ENCODE results near the gene MMS19.

Gene MMS19

GRCh38 chr10:97462309-97462708 lies 35.9 kb downstream of the MMS19 start:
- no peak overlapping the region for H3K9ac ChIP-seq (ENCODE audit: low read length)
- no peaks in the 10 kb centered on the region for H3K27me3 ChIP-seq (ENCODE audit: low read length)
- no peaks in the 10 kb centered on the region for H4K20me1 ChIP-seq (ENCODE audit: low read depth, low read length)
- no peak overlapping the region for H3K4me2 ChIP-seq (ENCODE audit: low read depth, low read length, poor library complexity, severe bottlenecking)
- H3K27ac ChIP-seq (ENCODE audit: low read depth, low read length): no peak overlapping the region
- TF ChIP-seq, protein P1, sequence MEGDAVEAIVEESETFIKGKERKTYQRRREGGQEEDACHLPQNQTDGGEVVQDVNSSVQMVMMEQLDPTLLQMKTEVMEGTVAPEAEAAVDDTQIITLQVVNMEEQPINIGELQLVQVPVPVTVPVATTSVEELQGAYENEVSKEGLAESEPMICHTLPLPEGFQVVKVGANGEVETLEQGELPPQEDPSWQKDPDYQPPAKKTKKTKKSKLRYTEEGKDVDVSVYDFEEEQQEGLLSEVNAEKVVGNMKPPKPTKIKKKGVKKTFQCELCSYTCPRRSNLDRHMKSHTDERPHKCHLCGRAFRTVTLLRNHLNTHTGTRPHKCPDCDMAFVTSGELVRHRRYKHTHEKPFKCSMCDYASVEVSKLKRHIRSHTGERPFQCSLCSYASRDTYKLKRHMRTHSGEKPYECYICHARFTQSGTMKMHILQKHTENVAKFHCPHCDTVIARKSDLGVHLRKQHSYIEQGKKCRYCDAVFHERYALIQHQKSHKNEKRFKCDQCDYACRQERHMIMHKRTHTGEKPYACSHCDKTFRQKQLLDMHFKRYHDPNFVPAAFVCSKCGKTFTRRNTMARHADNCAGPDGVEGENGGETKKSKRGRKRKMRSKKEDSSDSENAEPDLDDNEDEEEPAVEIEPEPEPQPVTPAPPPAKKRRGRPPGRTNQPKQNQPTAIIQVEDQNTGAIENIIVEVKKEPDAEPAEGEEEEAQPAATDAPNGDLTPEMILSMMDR (IDR thresholded peaks at IDR 0.05; ENCODE audit: insufficient read depth, low read length, poor library complexity, severe bottlenecking): no peak
- no peak for TF ChIP-seq EZH2phosphoT487 (conservative IDR thresholded peaks at IDR 0.05; ENCODE audit: low read length)
- no peak overlapping the region for H3K4me3 ChIP-seq (ENCODE audit: insufficient read depth, low read length, poor library complexity, severe bottlenecking)
- H2AFZ ChIP-seq (ENCODE audit: low read depth, low read length, severe bottlenecking): no peak overlapping the region
- H3F3A ChIP-seq (ENCODE audit: insufficient read depth): peaks cover 10% of the 10 kb centered on the region; the same call in 1 of the 2 replicates
- H3K9me3 ChIP-seq (ENCODE audit: insufficient read depth, low read length): no peaks in the 10 kb centered on the region
- H3K36me3 ChIP-seq (ENCODE audit: low read length): peaks cover 23% of the 10 kb centered on the region; the same call in 1 of the 2 replicates
- no peaks in the 10 kb centered on the region for H3K79me2 ChIP-seq (ENCODE audit: insufficient read depth, low read length)
- H3K9me2 ChIP-seq (replicated peaks; ENCODE audit: insufficient read depth, low read length): no peaks in the 10 kb centered on the region

DNA sequence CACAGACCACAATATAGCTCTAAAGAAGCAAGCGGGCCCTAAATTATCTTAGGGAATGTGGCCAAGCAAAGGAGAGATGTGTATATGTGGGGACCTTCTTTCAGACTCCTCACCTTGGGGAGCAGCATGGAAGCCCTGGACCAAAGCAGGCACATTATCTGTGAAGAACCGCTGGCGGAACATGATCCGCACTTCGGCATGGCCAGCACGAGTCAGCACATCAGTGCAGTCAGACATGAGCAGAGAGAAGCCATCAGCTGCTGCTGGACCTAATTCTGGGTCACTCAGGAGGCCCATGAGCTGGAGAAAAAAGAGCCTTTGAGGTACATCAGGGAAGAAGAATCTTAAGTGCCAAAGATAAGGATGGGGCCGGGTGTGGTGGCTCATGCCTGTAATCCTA lies 38.3 kb downstream of the MMS19 start:
- no peak overlapping the region for H3K4me2 ChIP-seq (ENCODE audit: low read depth, low read length, poor library complexity, severe bottlenecking)
- peaks cover 23% of the 10 kb centered on the region; the same call in 1 of the 2 replicates for H3K36me3 ChIP-seq (ENCODE audit: low read length)

GRCh38 chr10:97459111-97459510 lies 39.1 kb downstream of the MMS19 start:
- Histone ChIP-seq H3K4me2 (ENCODE audit: low read depth, low read length, poor library complexity, severe bottlenecking) (no peak overlapping the region), H2AFZ (ENCODE audit: low read depth, low read length, severe bottlenecking) (no peak overlapping the region), H3K36me3 (ENCODE audit: low read length) (peaks cover 23% of the 10 kb centered on the region; the same call in 1 of the 2 replicates), H3K27me3 (ENCODE audit: low read length) (no peaks in the 10 kb centered on the region), H3K9ac (ENCODE audit: low read length) (no peak overlapping the region), H3K27ac (ENCODE audit: low read depth, low read length) (no peak overlapping the region), H3K9me2 (replicated peaks; ENCODE audit: insufficient read depth, low read length) (no peaks in the 10 kb centered on the region), H3F3A (ENCODE audit: insufficient read depth) (peaks cover 6% of the 10 kb centered on the region; the same call in 1 of the 2 replicates), H3K4me3 (ENCODE audit: insufficient read depth, low read length, poor library complexity, severe bottlenecking) (no peak overlapping the region), H3K79me2 (ENCODE audit: insufficient read depth, low read length) (no peaks in the 10 kb centered on the region), H4K20me1 (ENCODE audit: low read depth, low read length) (no peaks in the 10 kb centered on the region), H3K9me3 (ENCODE audit: insufficient read depth, low read length) (no peaks in the 10 kb centered on the region)
- no peak for TF ChIP-seq EZH2phosphoT487 (conservative IDR thresholded peaks at IDR 0.05; ENCODE audit: low read length)
- TF ChIP-seq, protein P1 (IDR thresholded peaks at IDR 0.05; ENCODE audit: insufficient read depth, low read length, poor library complexity, severe bottlenecking): no peak

More for the DNA sequence above, 38.3 kb downstream of the MMS19 start:
- H3K27me3 ChIP-seq (ENCODE audit: low read length): no peaks in the 10 kb centered on the region
- no peaks in the 10 kb centered on the region for H3K9me2 ChIP-seq (replicated peaks; ENCODE audit: insufficient read depth, low read length)
- H3K27ac ChIP-seq (ENCODE audit: low read depth, low read length): no peak overlapping the region
- no peaks in the 10 kb centered on the region for H3K9me3 ChIP-seq (ENCODE audit: insufficient read depth, low read length)
- no peak for TF ChIP-seq EZH2phosphoT487 (conservative IDR thresholded peaks at IDR 0.05; ENCODE audit: low read length)
- TF ChIP-seq, protein P1 (IDR thresholded peaks at IDR 0.05; ENCODE audit: insufficient read depth, low read length, poor library complexity, severe bottlenecking): no peak
- H4K20me1 ChIP-seq (ENCODE audit: low read depth, low read length): no peaks in the 10 kb centered on the region
- no peak overlapping the region for H2AFZ ChIP-seq (ENCODE audit: low read depth, low read length, severe bottlenecking)
- no peaks in the 10 kb centered on the region for H3K79me2 ChIP-seq (ENCODE audit: insufficient read depth, low read length)
- no peak overlapping the region for H3K4me3 ChIP-seq (ENCODE audit: insufficient read depth, low read length, poor library complexity, severe bottlenecking)
- no peak overlapping the region for H3K9ac ChIP-seq (ENCODE audit: low read length)
- H3F3A ChIP-seq (ENCODE audit: insufficient read depth): peaks cover 10% of the 10 kb centered on the region; the same call in 1 of the 2 replicates

Data from SU-DHL-6 (cell line).